HL-60/S4 treated with retinoic acid at 250 ng/mL for 4 days and 3 days (cell line): ENCODE data around the gene FGF16.
"Not testable (repeated sequence)": the region's sequence is repeated elsewhere in the genome, so short reads cannot be mapped to it uniquely, and the experiment has no call there.

ENCODE experiments used
- in situ Hi-C: fragments of 300-500 bp; cut with MboI; formaldehyde crosslinking; loops from 2 replicates; pipeline ENCODE4 v1.7.0; 2022; ENCODE audit warnings: low sequenced_read_pairs

FGF16 gene

GRCh38 chrX:77446908-77447652, at the start of gene FGF16:
Gene FGF16, plus strand, starts transcription at chrX:77447389. Its CDS starts 286 bp downstream, at chrX:77447675.
- in situ Hi-C loops: no loop called here

GRCh38 chrX:77398330-77398954, 48.7 kb upstream of the FGF16 start:
- in situ Hi-C loops: no loop called here

DNA sequence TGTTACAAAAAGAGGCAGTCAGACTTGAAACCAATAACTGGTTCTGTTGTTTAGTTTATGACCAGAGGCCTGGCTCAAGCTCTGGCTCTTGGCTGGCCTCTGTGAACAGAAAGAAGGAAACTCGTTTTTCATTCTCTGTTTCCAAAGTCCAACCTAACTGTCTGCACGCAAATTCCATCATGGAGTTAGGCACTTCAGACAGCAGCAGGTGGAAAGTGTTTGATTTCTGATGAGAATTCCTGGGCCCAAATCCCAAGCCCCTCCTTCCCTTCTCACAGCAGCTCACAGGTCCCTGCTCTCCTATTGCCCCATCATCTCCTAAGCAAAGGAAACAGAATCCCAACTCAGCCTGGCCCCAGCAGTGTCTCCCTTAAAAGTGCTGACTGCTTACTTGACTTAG, 42.8 kb upstream of the FGF16 start:
- in situ Hi-C loops: no loop called here

- in situ Hi-C loops: not testable (repeated sequence)
Measured at GRCh38 chrX:77407821-77408220, 39.4 kb upstream of the FGF16 start.

- in situ Hi-C loops: no loop called here
Measured at GRCh38 chrX:77412631-77413030, 34.6 kb upstream of the FGF16 start.

DNA sequence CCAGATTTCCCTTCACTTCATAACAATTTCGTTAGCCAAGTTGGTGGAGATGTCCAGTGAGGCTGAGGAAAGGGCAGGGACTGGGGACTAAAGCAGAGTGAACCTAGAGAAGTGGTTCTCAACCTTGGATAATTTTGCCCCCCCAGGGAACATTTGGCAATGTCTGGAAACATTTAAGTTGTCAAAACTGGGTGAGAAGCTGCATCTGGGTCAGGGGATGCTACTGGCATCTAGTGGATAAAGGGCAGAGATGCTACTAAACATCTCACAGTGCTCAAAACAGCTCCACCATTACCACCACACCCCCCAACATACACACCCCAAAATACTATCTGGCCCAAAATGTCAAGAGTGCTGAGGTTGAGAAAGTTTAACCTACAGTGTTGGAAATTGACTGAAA, 32.0 kb upstream of the FGF16 start:
- in situ Hi-C loops: no loop called here

GRCh38 chrX:77415882-77416281, 31.3 kb upstream of the FGF16 start:
- in situ Hi-C loops: no loop called here

GRCh38 chrX:77422891-77423648, 24.1 kb upstream of the FGF16 start:
- in situ Hi-C loops: no loop called here

GRCh38 chrX:77426811-77427210, 20.4 kb upstream of the FGF16 start:
- in situ Hi-C loops: no loop called here

- in situ Hi-C loops: no loop called here
Measured at GRCh38 chrX:77427611-77428010, 19.6 kb upstream of the FGF16 start.

DNA sequence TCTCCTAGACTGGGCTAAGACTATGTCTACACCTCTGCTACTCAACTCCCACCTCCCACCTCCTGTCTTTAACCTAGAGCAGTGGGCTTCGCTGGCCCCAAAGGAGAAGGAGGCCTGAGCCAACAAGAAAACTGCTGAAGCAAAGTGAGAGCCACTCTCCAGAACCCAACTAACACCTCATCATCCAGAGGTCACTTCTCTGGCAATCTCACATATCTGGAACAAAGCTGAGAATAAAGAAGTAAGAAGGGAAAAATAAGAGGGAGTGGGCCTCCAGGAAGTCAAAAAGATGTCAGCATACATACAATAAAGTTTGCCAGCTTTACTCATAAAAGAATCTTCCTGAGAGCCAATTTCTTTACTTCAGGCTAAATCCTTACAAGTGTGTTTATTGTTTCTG, 18.6 kb upstream of the FGF16 start:
- in situ Hi-C loops: no loop called here

DNA sequence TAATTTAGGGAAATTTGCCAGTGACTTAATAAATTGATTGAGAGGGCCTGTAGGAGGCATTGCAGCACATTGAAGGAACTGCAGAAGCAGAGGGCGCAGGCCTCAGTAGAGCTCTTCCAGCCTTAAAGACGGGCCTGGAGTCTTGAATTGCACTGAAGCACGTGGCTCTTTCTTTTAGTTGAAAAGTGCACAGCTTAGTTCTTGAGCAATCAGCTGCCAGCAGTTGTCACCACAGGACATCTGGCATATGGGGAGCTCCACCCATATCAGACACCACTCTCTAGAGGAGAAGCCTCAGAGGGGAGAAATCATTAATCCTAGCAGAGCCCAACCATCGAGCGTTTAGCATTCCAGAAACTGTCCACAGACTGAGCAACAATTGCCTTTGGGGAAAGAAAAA, 16.0 kb upstream of the FGF16 start:
- in situ Hi-C loops: no loop called here

DNA sequence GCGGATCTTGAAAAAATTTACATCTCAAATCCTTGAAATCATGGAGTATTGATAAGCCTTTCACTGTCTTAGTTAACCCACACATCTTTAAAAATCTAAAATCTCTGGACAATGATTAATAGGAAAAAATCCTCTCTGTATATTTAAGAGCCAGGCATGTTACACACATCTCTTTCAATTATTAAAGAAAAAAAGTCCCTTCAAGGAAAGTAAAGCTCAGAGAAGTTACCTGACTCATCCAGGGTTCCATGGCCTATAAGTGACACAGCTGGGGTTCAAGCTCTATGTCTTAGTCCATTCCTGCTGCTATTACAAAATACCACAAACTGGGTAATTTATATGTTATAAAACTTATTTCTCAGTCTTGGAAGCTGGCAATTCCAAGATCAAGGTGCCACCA, 14.2 kb upstream of the FGF16 start:
- in situ Hi-C loops: no loop called here

GRCh38 chrX:77434962-77435361, 12.2 kb upstream of the FGF16 start:
- in situ Hi-C loops: no loop called here

DNA sequence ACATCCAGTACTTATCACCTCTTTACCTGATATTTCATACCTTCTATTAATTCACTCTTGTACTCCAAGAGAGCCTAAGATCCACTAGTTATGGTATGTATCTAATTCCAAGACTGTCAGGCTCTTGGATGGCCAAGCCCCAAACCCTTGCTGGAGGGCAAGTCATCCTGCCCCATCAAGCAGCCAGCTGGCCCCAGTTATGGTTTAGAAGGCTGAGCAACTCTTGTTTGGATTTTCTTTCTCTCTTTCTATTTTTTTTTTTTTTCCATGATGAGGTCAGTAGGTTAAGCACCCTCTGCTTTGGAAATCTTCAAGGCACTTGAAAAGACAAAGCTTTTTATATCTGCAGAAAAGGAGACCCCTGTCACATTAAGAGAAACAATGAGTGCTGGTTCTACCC, 10.9 kb upstream of the FGF16 start:
- in situ Hi-C loops: no loop called here

DNA sequence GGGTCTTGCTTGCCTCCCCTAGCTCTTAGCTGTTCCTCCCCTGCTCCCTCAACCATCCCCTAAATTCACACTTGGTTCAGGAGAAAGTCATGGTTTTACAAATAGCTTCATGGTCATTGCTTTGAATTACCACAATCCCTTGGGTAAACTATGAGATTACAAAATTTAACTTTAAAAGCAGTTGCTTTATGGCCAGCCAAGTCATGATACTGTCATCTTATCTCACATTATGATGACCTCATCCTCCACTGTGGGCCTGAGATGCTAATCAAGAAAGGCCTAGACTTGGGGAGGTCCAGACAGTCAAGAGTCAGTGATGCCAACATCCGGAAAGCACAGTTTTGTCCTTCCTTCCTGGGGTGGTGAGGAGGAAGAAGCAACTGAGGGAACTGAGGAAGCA, 10.5 kb upstream of the FGF16 start:
- in situ Hi-C loops: no loop called here

DNA sequence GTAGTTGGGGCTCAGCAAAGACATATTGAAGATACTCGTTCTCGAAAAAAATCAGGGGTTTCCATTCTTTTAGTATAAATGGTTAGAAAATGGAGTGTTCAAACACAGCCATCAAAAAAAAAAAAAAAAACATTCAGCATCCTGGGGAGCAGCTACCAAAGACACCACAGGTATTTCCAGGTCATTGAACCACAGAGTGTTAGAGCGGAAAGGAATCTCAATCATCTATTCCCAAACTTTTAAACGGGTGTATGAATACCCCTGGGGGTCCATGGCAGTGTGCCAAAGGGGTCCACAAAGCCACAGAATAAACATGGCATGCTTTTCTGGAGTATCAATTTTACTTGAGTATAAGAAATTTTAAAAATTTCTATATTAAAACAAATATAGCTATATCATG, 6.9 kb upstream of the FGF16 start:
- in situ Hi-C loops: no loop called here

DNA sequence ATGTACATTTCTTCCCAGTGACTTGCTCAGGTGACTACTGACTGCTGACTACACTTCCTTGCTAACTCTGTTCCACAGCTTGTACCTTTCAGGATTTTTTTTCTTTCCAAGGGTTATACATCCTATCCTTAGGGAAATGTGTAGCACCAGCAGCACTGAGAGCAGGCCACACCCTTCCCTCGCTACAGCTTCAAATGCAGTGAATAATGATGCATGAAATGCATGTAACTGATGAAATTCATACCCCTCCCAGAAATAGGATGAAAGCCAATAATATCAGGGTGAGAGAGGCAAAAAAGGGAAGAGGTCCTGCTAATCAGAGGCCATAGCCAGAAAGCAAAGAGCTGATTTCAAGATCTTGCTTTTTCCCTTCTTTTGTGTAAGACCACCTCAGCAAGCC, 6.2 kb upstream of the FGF16 start:
- in situ Hi-C loops: no loop called here

DNA sequence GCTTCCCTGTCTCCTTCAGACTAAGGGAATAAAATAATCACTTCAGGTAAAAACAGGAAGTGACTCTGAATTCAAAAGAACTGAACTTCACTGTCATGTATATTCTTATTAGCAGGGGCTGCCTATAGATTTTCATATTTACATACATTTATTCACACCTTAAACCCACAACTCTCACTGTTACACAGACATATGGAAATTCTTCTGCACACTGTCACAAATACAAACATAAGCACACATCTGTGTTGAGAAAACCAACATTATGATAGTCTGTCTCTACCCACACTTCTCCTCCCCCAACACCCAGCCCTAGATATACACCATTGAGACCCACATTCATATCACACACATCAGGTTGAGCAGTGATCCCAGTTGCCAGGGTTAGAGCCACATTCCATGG, 5.7 kb upstream of the FGF16 start:
- in situ Hi-C loops: no loop called here

DNA sequence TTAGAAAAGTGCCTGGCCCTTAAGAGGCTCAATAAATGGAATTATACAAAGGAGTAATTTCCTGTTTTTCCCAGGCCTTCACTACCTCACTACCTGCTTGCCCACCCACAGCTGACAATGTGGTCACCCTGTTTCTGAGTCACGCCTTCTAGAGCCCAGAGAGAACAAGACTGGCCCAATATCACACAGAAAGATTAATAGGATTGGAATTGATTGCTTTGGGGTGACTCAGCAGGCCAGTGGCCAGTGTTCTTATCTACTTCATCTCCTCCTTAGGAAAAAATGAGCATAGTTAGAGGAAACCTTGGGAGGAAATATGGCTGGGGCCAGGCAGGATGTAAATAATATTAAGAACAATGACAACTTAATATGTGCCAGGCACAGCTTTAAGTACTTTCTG, 4.5 kb upstream of the FGF16 start:
- in situ Hi-C loops: no loop called here

- in situ Hi-C loops: no loop called here
Measured at GRCh38 chrX:77444075-77444474, 3.1 kb upstream of the FGF16 start.

DNA sequence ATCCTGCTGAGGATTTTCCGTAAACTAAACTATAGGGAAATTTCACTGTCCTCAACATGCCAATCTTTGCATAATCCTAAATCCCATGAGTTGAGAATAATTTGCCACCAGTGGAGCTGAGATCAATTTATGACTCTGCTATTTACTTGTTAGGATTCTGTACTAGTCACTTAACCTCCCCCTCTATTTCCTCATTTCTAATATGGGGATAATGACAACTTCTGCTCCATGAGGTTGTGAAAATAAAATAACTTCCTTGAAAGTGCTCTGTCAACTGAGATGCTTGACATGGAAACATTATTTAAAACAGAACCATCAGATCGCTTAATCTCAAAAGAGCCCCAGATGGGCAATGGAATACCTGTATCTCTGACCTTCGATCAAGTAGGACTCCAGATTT, 2.6 kb upstream of the FGF16 start:
- in situ Hi-C loops: no loop called here
